Muscle layer of colon (tissue), 2 donors: ENCODE data around the gene PTPRG.

Experiments used
- H3K27ac ChIP-seq: one replicate; pipeline ENCODE4 v1.7.0; 2013; ENCODE audit warnings: low read depth, mild to moderate bottlenecking, low read length, moderate library complexity
- H3K27me3 ChIP-seq, 2 donors: one replicate each; pipeline ENCODE4 v1.7.0; 2013; ENCODE audit warnings: low read length in 2 of 2, mild to moderate bottlenecking in 2 of 2; ENCODE audit not compliant: insufficient read depth in 2 of 2, control insufficient read depth in 1 of 2
- H3K36me3 ChIP-seq: one replicate; pipeline ENCODE4 v1.7.0; 2013; ENCODE audit warnings: mild to moderate bottlenecking, low read length; ENCODE audit not compliant: insufficient read depth
- H3K4me1 ChIP-seq: one replicate; pipeline ENCODE4 v1.7.0; 2013; ENCODE audit warnings: mild to moderate bottlenecking, low read length; ENCODE audit not compliant: insufficient read depth
- H3K4me3 ChIP-seq, 2 donors: one replicate each; pipeline ENCODE4 v1.7.0; 2013; ENCODE audit warnings: low read length in 2 of 2, low read depth in 1 of 2, mild to moderate bottlenecking in 1 of 2, moderate library complexity in 1 of 2
- H3K9ac ChIP-seq: one replicate; pipeline ENCODE4 v1.7.0; 2013; ENCODE audit warnings: low read length
- H3K9me3 ChIP-seq: one replicate; pipeline ENCODE4 v1.7.0; 2013; ENCODE audit warnings: mild to moderate bottlenecking, low read length
- donor health status: abdominal sarcoma.
- donor health status: Adenocarcinoma of cecum.

PTPRG gene

DNA sequence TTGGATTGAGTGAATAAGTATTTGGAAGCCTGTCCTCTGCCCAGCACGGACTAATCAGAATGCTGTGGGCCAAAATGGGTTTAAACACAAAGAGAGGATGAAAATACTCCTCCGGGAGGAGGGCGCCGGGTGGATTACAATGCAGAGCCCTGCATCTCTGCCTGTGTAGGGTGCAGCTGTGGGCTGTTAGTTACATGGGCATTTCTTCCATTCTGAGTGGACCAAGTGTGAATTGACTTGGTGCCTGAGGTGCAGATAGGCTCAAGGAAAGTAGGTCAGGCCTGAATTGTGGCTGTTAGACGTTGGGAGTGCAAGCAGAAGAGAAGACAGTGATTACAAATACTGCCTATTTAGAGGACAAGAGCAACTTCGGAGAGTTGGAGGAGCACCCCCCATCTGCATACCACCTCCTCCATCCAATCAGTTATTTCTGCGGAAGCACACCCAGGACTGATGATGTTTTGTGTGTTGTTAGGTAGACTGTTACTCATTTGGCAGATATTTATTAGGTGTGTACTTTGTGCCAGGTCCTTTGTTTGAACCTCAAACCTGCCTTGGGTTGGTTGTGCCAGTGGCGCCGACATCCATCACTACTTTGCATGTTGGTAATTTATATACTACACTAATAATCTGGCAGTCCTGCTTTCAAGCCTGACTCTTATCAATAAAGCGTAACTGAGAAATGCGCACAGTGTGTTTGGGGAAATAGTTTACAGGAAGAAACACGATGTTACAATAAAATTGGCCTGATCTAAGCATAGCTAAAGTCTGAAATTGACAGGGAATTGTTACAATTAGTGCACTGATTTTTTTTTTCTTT, 33.0 kb downstream of the PTPRG start:
- H3K4me3 ChIP-seq: no peak overlapping the region
- H3K4me1 ChIP-seq: peaks cover 30% of the 10 kb centered on the region
- H3K9me3 ChIP-seq: no peaks in the 10 kb centered on the region
- H3K36me3 ChIP-seq: no peaks in the 10 kb centered on the region
- no peaks in the 10 kb centered on the region for H3K27me3 ChIP-seq
- no peak overlapping the region for H3K9ac ChIP-seq
- H3K27ac ChIP-seq: peak overlapping the region; percentile 52

GRCh38 chr3:61594964-61595285, 33.6 kb downstream of the PTPRG start:
- H3K27me3 ChIP-seq: no peaks in the 10 kb centered on the region
- H3K9me3 ChIP-seq: no peaks in the 10 kb centered on the region
- no peak overlapping the region for H3K9ac ChIP-seq
- H3K4me3 ChIP-seq: no peak overlapping the region
- no peak overlapping the region for H3K27ac ChIP-seq
- H3K36me3 ChIP-seq: no peaks in the 10 kb centered on the region
- peaks cover 28% of the 10 kb centered on the region for H3K4me1 ChIP-seq

- H3K36me3 ChIP-seq: no peaks in the 10 kb centered on the region
- H3K27me3 ChIP-seq: no peaks in the 10 kb centered on the region
- no peak overlapping the region for H3K4me3 ChIP-seq
- no peak overlapping the region for H3K9ac ChIP-seq
- no peak overlapping the region for H3K27ac ChIP-seq
- H3K9me3 ChIP-seq: no peaks in the 10 kb centered on the region
- peaks cover 28% of the 10 kb centered on the region for H3K4me1 ChIP-seq
Observed at GRCh38 chr3:61595288-61595687, 33.9 kb downstream of the PTPRG start.

DNA sequence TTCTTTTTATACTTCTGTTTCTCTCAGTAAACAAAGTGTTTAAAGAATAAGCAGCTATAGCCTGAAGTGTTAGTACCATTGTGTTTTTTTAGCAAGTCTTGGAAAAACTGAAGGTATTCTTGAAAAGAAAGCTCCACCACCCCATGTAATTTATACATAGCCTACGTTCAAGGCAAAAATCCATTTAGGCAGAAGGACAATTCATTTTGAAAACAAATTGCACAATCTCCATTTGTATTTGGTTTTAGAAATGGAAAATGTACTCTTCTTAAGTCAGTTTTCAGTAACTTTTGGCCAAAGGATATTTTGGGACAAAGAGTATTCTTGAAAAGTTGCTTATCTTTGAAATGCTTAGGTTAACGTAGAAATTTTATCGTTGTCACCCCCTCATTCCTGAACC, 34.5 kb downstream of the PTPRG start:
- Histone ChIP-seq H3K27me3 (no peaks in the 10 kb centered on the region), H3K9me3 (no peaks in the 10 kb centered on the region), H3K27ac (no peak overlapping the region), H3K4me3 (no peak overlapping the region), H3K4me1 (peaks cover 28% of the 10 kb centered on the region), H3K9ac (no peak overlapping the region), H3K36me3 (no peaks in the 10 kb centered on the region)

DNA sequence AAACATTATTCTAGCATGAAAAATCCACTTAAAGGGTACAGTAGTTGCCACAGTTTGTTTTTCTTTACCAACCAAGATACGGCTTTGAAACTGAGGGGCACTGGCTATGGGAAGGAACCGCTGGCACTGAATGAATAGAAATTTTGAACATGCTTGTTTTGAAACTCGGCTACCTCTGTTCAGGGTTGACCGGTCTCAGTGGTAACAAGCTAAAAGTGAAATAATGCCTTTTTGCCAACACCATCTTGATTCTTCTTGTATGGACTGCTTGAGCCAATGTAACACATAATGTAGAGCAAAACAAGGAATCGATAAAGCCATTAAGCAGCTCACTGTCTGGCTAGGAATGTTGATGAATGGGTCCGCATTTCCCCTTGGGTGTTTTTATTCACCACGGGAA, 36.5 kb downstream of the PTPRG start:
- Histone ChIP-seq H3K4me1 (peaks cover 25% of the 10 kb centered on the region), H3K27me3 (no peaks in the 10 kb centered on the region), H3K9me3 (no peaks in the 10 kb centered on the region), H3K4me3 (no peak overlapping the region), H3K9ac (no peak overlapping the region), H3K36me3 (no peaks in the 10 kb centered on the region), H3K27ac (no peak overlapping the region)

DNA sequence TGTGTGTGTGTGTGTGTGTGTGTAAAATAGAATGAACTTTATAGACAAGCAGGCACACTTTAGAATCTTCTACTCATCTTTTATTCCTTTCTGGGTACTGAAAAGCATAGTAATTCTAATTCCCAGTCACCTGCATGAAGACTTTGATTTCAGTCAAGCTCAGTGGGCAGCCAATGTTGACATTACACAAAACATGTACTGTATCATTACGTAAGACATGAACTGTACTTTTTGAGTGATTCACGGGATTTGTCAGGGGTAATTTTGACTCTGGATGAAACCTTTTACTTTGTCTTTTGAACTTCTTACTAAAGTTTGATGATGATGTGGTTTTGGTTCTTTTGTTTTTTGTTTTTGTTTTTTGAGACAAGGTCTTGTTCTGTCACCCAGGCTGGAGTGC, 38.8 kb downstream of the PTPRG start:
- Histone ChIP-seq H3K27me3 (no peaks in the 10 kb centered on the region), H3K4me1 (peaks cover 4% of the 10 kb centered on the region), H3K9ac (no peak overlapping the region), H3K4me3 (no peak overlapping the region), H3K36me3 (no peaks in the 10 kb centered on the region), H3K27ac (no peak overlapping the region), H3K9me3 (no peaks in the 10 kb centered on the region)

DNA sequence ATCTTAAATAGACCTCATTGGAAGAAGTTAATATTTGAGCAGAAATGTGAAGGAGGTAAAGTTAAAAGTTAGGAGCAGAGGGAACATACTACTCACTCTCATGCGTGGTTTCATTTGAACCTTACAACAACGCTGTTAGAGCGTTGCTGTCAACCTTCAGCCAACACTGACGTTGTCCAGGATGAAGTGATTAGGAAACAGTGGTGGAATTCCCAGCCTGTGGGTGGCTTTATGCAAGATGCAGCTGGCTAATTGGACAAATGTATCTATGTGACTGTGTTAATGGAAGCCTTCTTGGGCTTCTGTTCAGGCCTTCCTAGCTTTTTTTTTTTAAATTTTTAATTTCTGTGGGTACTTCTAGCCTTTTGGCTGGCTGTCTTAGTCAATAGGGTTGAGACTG, 40.5 kb downstream of the PTPRG start:
- no peak overlapping the region for H3K27ac ChIP-seq
- no peak overlapping the region for H3K9ac ChIP-seq
- H3K4me3 ChIP-seq: no peak overlapping the region
- no peaks in the 10 kb centered on the region for H3K36me3 ChIP-seq
- no peaks in the 10 kb centered on the region for H3K27me3 ChIP-seq
- no peaks in the 10 kb centered on the region for H3K9me3 ChIP-seq
- no peaks in the 10 kb centered on the region for H3K4me1 ChIP-seq

DNA sequence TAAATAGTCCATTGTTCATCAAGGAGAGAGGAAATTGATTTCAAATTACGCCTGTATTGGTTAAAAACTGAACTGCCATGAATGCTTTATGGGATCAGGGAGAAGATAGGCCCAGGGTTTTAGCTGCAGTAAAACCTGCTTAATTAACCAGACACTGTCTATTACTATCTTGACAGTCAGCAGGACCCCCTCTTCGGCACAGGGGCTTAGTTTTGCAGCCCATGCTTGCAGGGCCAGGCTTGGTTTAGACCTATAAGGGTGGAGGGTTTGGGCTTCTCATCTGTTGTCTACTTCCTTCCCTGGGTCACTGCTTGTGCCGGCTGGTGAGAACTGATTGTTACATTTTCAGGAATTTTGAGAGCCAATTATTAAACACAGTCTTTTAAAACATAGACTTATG, 41.1 kb downstream of the PTPRG start:
- Histone ChIP-seq H3K4me3 (no peak overlapping the region), H3K27me3 (no peaks in the 10 kb centered on the region), H3K27ac (no peak overlapping the region)

DNA sequence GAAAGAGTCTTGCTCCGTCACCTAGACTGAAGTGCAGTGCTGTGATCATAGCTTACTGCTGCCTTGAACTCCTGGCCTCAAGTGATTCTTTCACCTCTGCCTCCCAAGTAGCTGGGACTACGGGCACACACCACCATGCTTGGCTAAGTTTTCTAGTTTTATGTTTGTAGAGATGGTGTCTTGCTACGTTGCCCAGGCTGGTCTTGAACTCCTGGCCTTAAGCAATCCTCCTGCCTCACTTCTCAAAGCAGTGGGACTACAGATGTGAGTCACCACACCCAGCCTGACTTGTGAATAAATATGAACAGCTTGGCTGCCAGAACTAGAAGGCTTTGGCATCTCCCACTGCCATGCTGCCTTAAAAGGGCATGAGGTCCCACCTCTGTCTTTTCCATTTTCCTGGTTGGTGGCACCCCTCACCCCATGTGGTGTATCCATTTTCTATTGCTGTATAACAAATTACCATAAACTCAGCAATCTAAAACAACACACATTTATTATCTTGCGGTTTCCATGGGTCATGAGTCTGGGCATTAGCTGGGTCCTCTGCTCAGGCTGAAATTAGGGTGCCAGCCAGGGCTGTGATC, 44.3 kb downstream of the PTPRG start:
- Histone ChIP-seq H3K9ac (no peak overlapping the region), H3K36me3 (no peaks in the 10 kb centered on the region), H3K4me3 (no peak overlapping the region), H3K27ac (no peak overlapping the region), H3K27me3 (no peaks in the 10 kb centered on the region), H3K4me1 (no peaks in the 10 kb centered on the region), H3K9me3 (no peaks in the 10 kb centered on the region)

More for the DNA sequence above, 41.1 kb downstream of the PTPRG start:
- Histone ChIP-seq H3K9ac (no peak overlapping the region), H3K9me3 (no peaks in the 10 kb centered on the region), H3K36me3 (no peaks in the 10 kb centered on the region), H3K4me1 (no peaks in the 10 kb centered on the region)

DNA sequence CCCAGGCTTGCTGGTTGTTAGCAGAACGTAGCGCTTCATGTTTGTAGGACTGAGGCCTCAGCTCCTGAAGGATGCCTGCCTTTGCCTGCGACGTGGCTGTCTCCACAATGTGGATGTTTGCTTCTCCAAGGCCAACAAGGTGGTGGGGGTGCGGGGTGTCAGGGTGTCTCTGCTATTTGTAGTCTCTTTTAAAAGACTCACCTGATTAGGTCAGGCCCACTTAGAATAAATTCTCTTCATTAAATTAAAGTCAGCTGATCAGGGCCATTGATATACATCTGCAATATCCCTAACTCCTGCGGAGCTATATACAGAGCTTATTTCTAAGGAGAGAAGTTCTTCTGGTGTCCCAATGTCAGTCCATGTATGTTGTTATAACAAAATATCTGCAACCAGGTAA, 44.8 kb downstream of the PTPRG start:
- H3K4me3 ChIP-seq: no peak overlapping the region
- no peaks in the 10 kb centered on the region for H3K9me3 ChIP-seq
- H3K27me3 ChIP-seq: no peaks in the 10 kb centered on the region
- no peaks in the 10 kb centered on the region for H3K36me3 ChIP-seq
- H3K9ac ChIP-seq: no peak overlapping the region
- no peak overlapping the region for H3K27ac ChIP-seq
- H3K4me1 ChIP-seq: no peaks in the 10 kb centered on the region

DNA sequence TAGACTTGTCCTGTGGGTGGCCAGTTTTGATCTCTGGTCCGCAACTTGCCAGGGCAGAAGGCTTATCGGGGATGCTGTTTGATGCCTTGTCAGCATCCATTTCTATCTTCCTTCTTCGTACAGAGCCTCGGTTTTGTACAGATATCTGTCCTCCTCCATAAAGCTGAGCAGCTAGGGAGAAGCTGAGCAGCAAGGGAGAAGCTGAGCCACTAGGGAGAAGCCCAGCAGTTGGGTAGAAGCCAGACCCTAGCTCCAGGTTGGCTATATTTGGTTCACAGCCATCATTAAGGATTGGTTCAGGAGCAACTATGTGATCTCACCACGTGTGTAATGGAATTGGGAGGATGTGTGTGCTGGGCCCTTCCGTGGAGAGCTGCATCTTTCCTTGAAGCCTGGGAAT, 46.7 kb downstream of the PTPRG start:
- Histone ChIP-seq H3K36me3 (no peaks in the 10 kb centered on the region), H3K27ac (no peak overlapping the region), H3K27me3 (no peaks in the 10 kb centered on the region), H3K9ac (no peak overlapping the region), H3K4me3 (no peak overlapping the region), H3K9me3 (no peaks in the 10 kb centered on the region), H3K4me1 (no peaks in the 10 kb centered on the region)

GRCh38 chr3:61608711-61609110, 47.3 kb downstream of the PTPRG start:
- Histone ChIP-seq H3K9me3 (no peaks in the 10 kb centered on the region), H3K27ac (no peak overlapping the region), H3K36me3 (no peaks in the 10 kb centered on the region), H3K4me1 (no peaks in the 10 kb centered on the region), H3K27me3 (no peaks in the 10 kb centered on the region), H3K4me3 (no peak overlapping the region), H3K9ac (no peak overlapping the region)
